ENCODE data around the gene CHAF1B. TPM values are rescaled to one million over a fixed set of nuclear protein-coding genes. Genes with fewer than 3 reads are reported as not detected.

Gene CHAF1B
- total and polyA plus RNA-seq, 9 donors, result 2.4 to 5.7 (median 4.5) TPM

GRCh38 chr21:36436829-36437744, 51.9 kb downstream of the CHAF1B start:
- H3K27ac ChIP-seq (ENCODE audit: low read length), result no peak overlapping the region
- no peak for DNase-seq

GRCh38 chr21:36437745-36438128, 52.5 kb downstream of the CHAF1B start:
- 72% methylated on average over 2 of the region's 6 CpGs for WGBS (ENCODE audit: insufficient coverage)
- Histone ChIP-seq H3K27me3 (ENCODE audit: control insufficient read depth, insufficient read depth, low read length) (no peaks in the 10 kb centered on the region), H3K4me3 (ENCODE audit: low read length) (no peak overlapping the region), H3K4me1 (ENCODE audit: control insufficient read depth, insufficient read depth, low read length) (no peaks in the 10 kb centered on the region), H3K27ac (ENCODE audit: low read length) (no peak overlapping the region), H3K9me3 (replicated peaks; ENCODE audit: control insufficient read depth, low read depth, low read length) (no peaks in the 10 kb centered on the region), H3K36me3 (ENCODE audit: control insufficient read depth, insufficient read depth, low read length) (no peaks in the 10 kb centered on the region)
- DNase-seq, result no peak

More at GRCh38 chr21:36436829-36437744, 51.9 kb downstream of the CHAF1B start:
- H3K4me3 ChIP-seq (ENCODE audit: low read length), result no peak overlapping the region
- no peaks in the 10 kb centered on the region for H3K4me1 ChIP-seq (ENCODE audit: control insufficient read depth, insufficient read depth, low read length)
- no peaks in the 10 kb centered on the region for H3K9me3 ChIP-seq (replicated peaks; ENCODE audit: control insufficient read depth, low read depth, low read length)
- 92% methylated on average over 2 of the region's 5 CpGs for WGBS (ENCODE audit: insufficient coverage)
- no peaks in the 10 kb centered on the region for H3K27me3 ChIP-seq (ENCODE audit: control insufficient read depth, insufficient read depth, low read length)
- no peaks in the 10 kb centered on the region for H3K36me3 ChIP-seq (ENCODE audit: control insufficient read depth, insufficient read depth, low read length)

- no peak for DNase-seq
- Histone ChIP-seq H3K36me3 (ENCODE audit: control insufficient read depth, insufficient read depth, low read length) (no peaks in the 10 kb centered on the region), H3K4me1 (ENCODE audit: control insufficient read depth, insufficient read depth, low read length) (no peaks in the 10 kb centered on the region), H3K9me3 (replicated peaks; ENCODE audit: control insufficient read depth, low read depth, low read length) (no peaks in the 10 kb centered on the region), H3K27me3 (ENCODE audit: control insufficient read depth, insufficient read depth, low read length) (no peaks in the 10 kb centered on the region), H3K4me3 (ENCODE audit: low read length) (no peak overlapping the region), H3K27ac (ENCODE audit: low read length) (no peak overlapping the region)
- 93% methylated on average over 4 of the region's 6 CpGs for WGBS (ENCODE audit: insufficient coverage)
Observed at GRCh38 chr21:36441715-36442114, 56.5 kb downstream of the CHAF1B start.

- DNase-seq, result peak; percentile 62
- no peak overlapping the region for H3K27ac ChIP-seq (ENCODE audit: low read length)
- H3K4me3 ChIP-seq (ENCODE audit: low read length), result no peak overlapping the region
- no peaks in the 10 kb centered on the region for H3K9me3 ChIP-seq (replicated peaks; ENCODE audit: control insufficient read depth, low read depth, low read length)
- no peaks in the 10 kb centered on the region for H3K36me3 ChIP-seq (ENCODE audit: control insufficient read depth, insufficient read depth, low read length)
- H3K27me3 ChIP-seq (ENCODE audit: control insufficient read depth, insufficient read depth, low read length), result no peaks in the 10 kb centered on the region
- no peaks in the 10 kb centered on the region for H3K4me1 ChIP-seq (ENCODE audit: control insufficient read depth, insufficient read depth, low read length)
- WGBS (ENCODE audit: insufficient coverage), result 34% methylated on average over 7 of the region's 10 CpGs
Observed at GRCh38 chr21:36446301-36446700, 61.1 kb downstream of the CHAF1B start.

GRCh38 chr21:36450511-36450910, 65.3 kb downstream of the CHAF1B start:
- no peak for DNase-seq
- no peak overlapping the region for H3K4me3 ChIP-seq (ENCODE audit: low read length)
- WGBS (ENCODE audit: insufficient coverage), result no CpG with 5 or more reads among the region's 2 CpGs
- H3K9me3 ChIP-seq (replicated peaks; ENCODE audit: control insufficient read depth, low read depth, low read length), result no peaks in the 10 kb centered on the region
- H3K27me3 ChIP-seq (ENCODE audit: control insufficient read depth, insufficient read depth, low read length), result no peaks in the 10 kb centered on the region
- no peaks in the 10 kb centered on the region for H3K36me3 ChIP-seq (ENCODE audit: control insufficient read depth, insufficient read depth, low read length)
- no peak overlapping the region for H3K27ac ChIP-seq (ENCODE audit: low read length)
- H3K4me1 ChIP-seq (ENCODE audit: control insufficient read depth, insufficient read depth, low read length), result peaks cover 10% of the 10 kb centered on the region

GRCh38 chr21:36451506-36451905, 66.3 kb downstream of the CHAF1B start:
- Histone ChIP-seq H3K4me1 (ENCODE audit: control insufficient read depth, insufficient read depth, low read length) (peaks cover 10% of the 10 kb centered on the region), H3K36me3 (ENCODE audit: control insufficient read depth, insufficient read depth, low read length) (no peaks in the 10 kb centered on the region), H3K27me3 (ENCODE audit: control insufficient read depth, insufficient read depth, low read length) (no peaks in the 10 kb centered on the region), H3K4me3 (ENCODE audit: low read length) (no peak overlapping the region), H3K27ac (ENCODE audit: low read length) (no peak overlapping the region), H3K9me3 (replicated peaks; ENCODE audit: control insufficient read depth, low read depth, low read length) (no peaks in the 10 kb centered on the region)
- 100% methylated on average over 3 of the region's 8 CpGs for WGBS (ENCODE audit: insufficient coverage)
- no peak for DNase-seq

GRCh38 chr21:36452281-36452825, 67.2 kb downstream of the CHAF1B start:
- H3K4me3 ChIP-seq (ENCODE audit: low read length), result no peak overlapping the region
- H3K27me3 ChIP-seq (ENCODE audit: control insufficient read depth, insufficient read depth, low read length), result no peaks in the 10 kb centered on the region
- no peaks in the 10 kb centered on the region for H3K36me3 ChIP-seq (ENCODE audit: control insufficient read depth, insufficient read depth, low read length)
- H3K27ac ChIP-seq (ENCODE audit: low read length), result no peak overlapping the region
- H3K4me1 ChIP-seq (ENCODE audit: control insufficient read depth, insufficient read depth, low read length), result peaks cover 10% of the 10 kb centered on the region
- H3K9me3 ChIP-seq (replicated peaks; ENCODE audit: control insufficient read depth, low read depth, low read length), result no peaks in the 10 kb centered on the region
- WGBS (ENCODE audit: insufficient coverage), result no CpG with 5 or more reads among the region's 6 CpGs
- DNase-seq, result no peak

- Histone ChIP-seq H3K27me3 (ENCODE audit: control insufficient read depth, insufficient read depth, low read length) (no peaks in the 10 kb centered on the region), H3K4me3 (ENCODE audit: low read length) (no peak overlapping the region), H3K9me3 (replicated peaks; ENCODE audit: control insufficient read depth, low read depth, low read length) (no peaks in the 10 kb centered on the region), H3K36me3 (ENCODE audit: control insufficient read depth, insufficient read depth, low read length) (no peaks in the 10 kb centered on the region), H3K27ac (ENCODE audit: low read length) (no peak overlapping the region), H3K4me1 (ENCODE audit: control insufficient read depth, insufficient read depth, low read length) (peaks cover 11% of the 10 kb centered on the region)
- 21% methylated on average over 2 of the region's 4 CpGs for WGBS (ENCODE audit: insufficient coverage)
- DNase-seq, result peak; percentile 22
Observed at GRCh38 chr21:36454093-36454531, 68.9 kb downstream of the CHAF1B start.

- DNase-seq, result no peak
- 59% methylated on average over 3 of the region's 4 CpGs for WGBS (ENCODE audit: insufficient coverage)
- Histone ChIP-seq H3K36me3 (ENCODE audit: control insufficient read depth, insufficient read depth, low read length) (no peaks in the 10 kb centered on the region), H3K27ac (ENCODE audit: low read length) (no peak overlapping the region), H3K27me3 (ENCODE audit: control insufficient read depth, insufficient read depth, low read length) (no peaks in the 10 kb centered on the region), H3K4me3 (ENCODE audit: low read length) (no peak overlapping the region), H3K4me1 (ENCODE audit: control insufficient read depth, insufficient read depth, low read length) (peaks cover 17% of the 10 kb centered on the region), H3K9me3 (replicated peaks; ENCODE audit: control insufficient read depth, low read depth, low read length) (no peaks in the 10 kb centered on the region)
Observed at GRCh38 chr21:36454706-36455105, 69.5 kb downstream of the CHAF1B start.

- H3K27ac ChIP-seq (ENCODE audit: low read length), result no peak overlapping the region
- no peaks in the 10 kb centered on the region for H3K36me3 ChIP-seq (ENCODE audit: control insufficient read depth, insufficient read depth, low read length)
- H3K4me3 ChIP-seq (ENCODE audit: low read length), result no peak overlapping the region
- H3K27me3 ChIP-seq (ENCODE audit: control insufficient read depth, insufficient read depth, low read length), result no peaks in the 10 kb centered on the region
- peaks cover 17% of the 10 kb centered on the region for H3K4me1 ChIP-seq (ENCODE audit: control insufficient read depth, insufficient read depth, low read length)
- no peaks in the 10 kb centered on the region for H3K9me3 ChIP-seq (replicated peaks; ENCODE audit: control insufficient read depth, low read depth, low read length)
- WGBS (ENCODE audit: insufficient coverage), result 58% methylated on average over 5 of the region's 7 CpGs
- no peak for DNase-seq
Observed at GRCh38 chr21:36456729-36457414, 71.7 kb downstream of the CHAF1B start.

Measured in muscle of leg (tissue), 11 donors.